H1 (cell line): ENCODE measurements around the gene NAT8L. TPM values are rescaled to one million over a fixed set of nuclear protein-coding genes. Genes with fewer than 3 reads are reported as not detected.
A peak's percentile ranks its signal among the peaks of the same experiment; 100 is the strongest.

Experiments used
- CTCF ChIA-PET: fragments of 300-600 bp; sonication (Branson Sonifier 250); formaldehyde crosslinking; loops from one replicate; lab custom pipeline; 2021; ENCODE audit not compliant: partially characterized antibody; lab: Charles Lee
- POLR2A ChIA-PET: fragments of 300-600 bp; sonication (Branson Sonifier 250); formaldehyde crosslinking; loops from one replicate; lab custom pipeline; 2021; ENCODE audit warnings: inconsistent platforms; ENCODE audit not compliant: partially characterized antibody; lab: Charles Lee
- DNase-seq, 2 experiments: peaks; one replicate each; pipeline versions ENCODE4 v3.0.0 to v3.0.0-alpha.2; 2010 to 2022; ENCODE audit warnings: low spot score in 2 of 2, low read depth in 1 of 2, mixed read lengths in 1 of 2
- FAIRE-seq: peaks from 2 replicates; lab custom pipeline; 2011; peaks lifted over from hg19 to GRCh38; lab: Jason Lieb, UNC
- H2AFZ ChIP-seq: 2 replicates; pipeline ENCODE4 v1.8.1; 2012; ENCODE audit warnings: low read length, inconsistent platforms
- H2AK5ac ChIP-seq: 2 replicates; pipeline ENCODE4 v1.6.1; 2013; ENCODE audit warnings: low read depth, low read length
- H2BK120ac ChIP-seq: replicated peaks from 2 replicates; pipeline ENCODE3; 2013; ENCODE audit warnings: low read depth, low read length, inconsistent platforms
- H2BK12ac ChIP-seq: 2 replicates; pipeline ENCODE4 v1.6.1; 2013; ENCODE audit warnings: low read depth, low read length
- H2BK15ac ChIP-seq: 2 replicates; pipeline ENCODE4 v1.6.1; 2013; ENCODE audit warnings: low read length
- H2BK20ac ChIP-seq: 2 replicates; pipeline ENCODE4 v1.6.1; 2013; ENCODE audit warnings: low read length
- H2BK5ac ChIP-seq: 2 replicates; pipeline ENCODE4 v1.6.1; 2013; ENCODE audit warnings: low read depth, low read length
- H3K14ac ChIP-seq: 2 replicates; pipeline ENCODE4 v1.6.1; 2013; ENCODE audit warnings: inconsistent platforms; ENCODE audit not compliant: insufficient read length
- H3K18ac ChIP-seq: 2 replicates; pipeline ENCODE4 v1.6.1; 2013; ENCODE audit warnings: low read length; ENCODE audit errors: extremely low read depth
- H3K23ac ChIP-seq: 2 replicates; pipeline ENCODE4 v1.6.1; 2013; ENCODE audit warnings: inconsistent platforms; ENCODE audit not compliant: insufficient read length
- H3K23me2 ChIP-seq: 2 replicates; pipeline ENCODE4 v1.6.1; 2013; ENCODE audit warnings: low read depth, low read length
- H3K27ac ChIP-seq: 2 replicates; pipeline ENCODE4 v1.6.1; 2011; ENCODE audit warnings: low read depth, low read length, inconsistent platforms
- H3K27me3 ChIP-seq, 4 experiments: replicated peaks in 1 of 4; 1 replicate in 1 of 4; 2 replicates in 3 of 4; pipeline versions ENCODE4 v1.6.1 to v1.8.1; 2011 to 2013; ENCODE audit warnings: low read length in 3 of 4, mild to moderate bottlenecking in 3 of 4, inconsistent platforms in 2 of 4, mixed read lengths in 2 of 4, moderate library complexity in 1 of 4; ENCODE audit not compliant: control insufficient read depth in 3 of 4, insufficient read depth in 3 of 4; ENCODE audit errors: extremely low read depth in 1 of 4
- H3K36me3 ChIP-seq, 4 experiments: 2 replicates each; pipeline versions ENCODE4 v1.6.1 to v1.8.1; 2011 to 2013; ENCODE audit warnings: mild to moderate bottlenecking in 4 of 4, low read length in 3 of 4, moderate library complexity in 2 of 4, control low read depth in 1 of 4, inconsistent platforms in 1 of 4; ENCODE audit not compliant: insufficient read depth in 4 of 4, control insufficient read depth in 2 of 4
- H3K4ac ChIP-seq: replicated peaks from 2 replicates; pipeline ENCODE3; 2013; ENCODE audit warnings: low read length, low read depth, mixed read lengths, inconsistent platforms; ENCODE audit not compliant: insufficient read length
- H3K4me1 ChIP-seq, 4 experiments: replicated peaks in 1 of 4; 1 replicate in 1 of 4; 2 replicates in 3 of 4; pipeline versions ENCODE4 v1.6.1 to v1.8.1; 2011 to 2013; ENCODE audit warnings: low read length in 3 of 4, inconsistent platforms in 2 of 4, mixed read lengths in 1 of 4; ENCODE audit not compliant: insufficient read depth in 4 of 4, control insufficient read depth in 3 of 4
- H3K4me2 ChIP-seq, 2 experiments: 2 replicates each; pipeline versions ENCODE4 v1.6.1 to v1.8.1; 2011 to 2013; ENCODE audit warnings: low read depth in 2 of 2, low read length in 2 of 2, control low read depth in 1 of 2, inconsistent platforms in 1 of 2, mild to moderate bottlenecking in 1 of 2; ENCODE audit not compliant: insufficient read depth in 1 of 2
- H3K4me3 ChIP-seq, 4 experiments: fragments of 200-600, 300-600 bp in 1 of 4; sonication (generic), shearing (Covaris generic), sonication (Bioruptor Twin) in 1 of 4; 2 replicates each; pipeline versions ENCODE4 v1.5.1 to v1.8.1; 2011 to 2016; ENCODE audit warnings: low read length in 4 of 4, low read depth in 3 of 4, control low read depth in 2 of 4, inconsistent platforms in 2 of 4, mild to moderate bottlenecking in 2 of 4, mixed read lengths in 1 of 4, moderate library complexity in 1 of 4; ENCODE audit not compliant: insufficient read depth in 2 of 4; ENCODE audit errors: extremely low read depth in 1 of 4
- H3K56ac ChIP-seq: replicated peaks from 2 replicates; pipeline ENCODE3; 2013; ENCODE audit warnings: low read depth, mild to moderate bottlenecking, mixed read lengths, low read length, inconsistent platforms; ENCODE audit not compliant: insufficient read length
- H3K79me1 ChIP-seq: 2 replicates; pipeline ENCODE4 v1.6.1; 2013; ENCODE audit warnings: low read depth, low read length, control low read depth
- H3K79me2 ChIP-seq, 2 experiments: 2 replicates each; pipeline versions ENCODE4 v1.6.1 to v1.8.1; 2012 to 2013; ENCODE audit warnings: low read length in 2 of 2, mild to moderate bottlenecking in 2 of 2, inconsistent platforms in 1 of 2; ENCODE audit not compliant: insufficient read depth in 2 of 2, control insufficient read depth in 1 of 2
- H3K9ac ChIP-seq, 4 experiments: replicated peaks in 1 of 4; 1 replicate in 1 of 4; 2 replicates in 3 of 4; pipeline versions ENCODE4 v1.6.1 to v1.8.1; 2011 to 2013; ENCODE audit warnings: low read depth in 3 of 4, low read length in 3 of 4, control low read depth in 2 of 4, mild to moderate bottlenecking in 2 of 4, moderate library complexity in 2 of 4, inconsistent platforms in 1 of 4; ENCODE audit errors: extremely low read depth in 1 of 4
- H3K9me3 ChIP-seq, 2 experiments: 2 replicates each; pipeline versions ENCODE4 v1.6.1 to v1.8.1; 2012 to 2013; ENCODE audit warnings: mild to moderate bottlenecking in 2 of 2, moderate library complexity in 2 of 2, control low read depth in 1 of 2, inconsistent platforms in 1 of 2, low read depth in 1 of 2, low read length in 1 of 2, mixed read lengths in 1 of 2; ENCODE audit not compliant: insufficient read depth in 2 of 2
- H4K20me1 ChIP-seq, 2 experiments: replicated peaks in 1 of 2; 2 replicates each; pipeline versions ENCODE3 to v1.8.1; 2011 to 2013; ENCODE audit warnings: inconsistent platforms in 2 of 2, low read length in 2 of 2, mild to moderate bottlenecking in 1 of 2; ENCODE audit not compliant: insufficient read depth in 2 of 2, control insufficient read depth in 1 of 2
- H4K5ac ChIP-seq: 2 replicates; pipeline ENCODE4 v1.6.1; 2013; ENCODE audit warnings: low read length, low read depth, mixed read lengths, inconsistent platforms; ENCODE audit not compliant: insufficient read length
- H4K8ac ChIP-seq: 2 replicates; pipeline ENCODE4 v1.8.0; 2013; ENCODE audit warnings: mild to moderate bottlenecking, moderate library complexity, low read length, inconsistent platforms; ENCODE audit not compliant: insufficient read depth; ENCODE audit errors: extremely low read depth
- H4K91ac ChIP-seq: replicated peaks from 2 replicates; pipeline ENCODE3; 2013; ENCODE audit warnings: low read length, mixed read lengths, inconsistent platforms; ENCODE audit not compliant: insufficient read length
- CBX8 ChIP-seq: fragments of 300-800, 300-1000 bp; sonication (generic); IDR thresholded peaks from 2 replicates; pipeline ENCODE4 v1.7.1; 2016; ENCODE audit warnings: low read depth, low read length, borderline replicate concordance
- SUZ12 ChIP-seq: fragments of 200-600 bp; sonication (generic); IDR thresholded peaks from 2 replicates; pipeline ENCODE4 v1.6.1; 2012; ENCODE audit warnings: mild to moderate bottlenecking, inconsistent platforms, low read length, moderate library complexity, mixed read lengths
- WGBS, 2 experiments: shearing (Covaris generic) in 1 of 2; methylation state at CpG; one replicate each; pipeline versions ENCODE4 v1.1.6 to v1.1.7; 2013 to 2015; ENCODE audit warnings: low lambda C conversion rate in 2 of 2, mixed read lengths in 2 of 2, inconsistent platforms in 1 of 2, low coverage in 1 of 2, missing lambda C conversion rate in 1 of 2; ENCODE audit not compliant: insufficient replicate concordance in 2 of 2, insufficient coverage in 1 of 2, insufficient read length in 1 of 2; ENCODE audit errors: extremely low coverage in 1 of 2, missing lambda C conversion rate in 1 of 2; 5-methylcytosine and 5-hydroxymethylcytosine counted together
- long read RNA-seq, 2 experiments: library from RNA in 1 of 2; library from capped mRNA in 1 of 2; stranded (forward); transcript quantifications; one replicate each; pipeline ENCODE4 v2.0.0, GENCODE V29; 2021; ENCODE audit warnings: inconsistent platforms in 1 of 2
- polyA minus RNA-seq, 3 experiments: library from RNA; depleted of rRNA, polyadenylated mRNA; stranded (reverse); fragments of >200 nt; gene quantifications; 1 replicate in 2 of 3; 2 replicates in 1 of 3; pipeline ENCODE4 v1.2.3, GENCODE V29; 2011
- polyA plus RNA-seq, 7 experiments: library from polyadenylated mRNA; depleted of rRNA in 3 of 7; stranded (reverse) in 5 of 7; unstranded in 2 of 7; fragments of >200 nt in 5 of 7; fragments of 200-250 nt in 2 of 7; gene quantifications; 1 replicate in 5 of 7; 2 replicates in 1 of 7; 4 replicates in 1 of 7; pipeline versions ENCODE4 v1.2.1 to v1.2.3, GENCODE V29; 2011 to 2013; ENCODE audit warnings: missing spikeins in 2 of 7, mixed read lengths in 2 of 7
- total RNA-seq: library from RNA; stranded (reverse); fragmentation: NEBNext Ultra II Directional; extraction: Animal tissue kit (Norgen Biotek cat#: 25700); gene quantifications from 2 replicates; pipeline ENCODE4 v1.2.1, GENCODE V29; 2021

The NAT8L gene
- total RNA-seq (10.8 and 11.5 TPM in 2 replicates), polyA plus RNA-seq (2011; rRNA removed) (10.8 and 13.3 TPM in 2 replicates), polyA minus RNA-seq (2011; rRNA and poly(A)+ RNA removed) (28.5 and 40.4 TPM in 2 replicates)
- polyA plus RNA-seq (2011; cell fraction: cytosol; rRNA removed): 10.6 TPM
- polyA plus RNA-seq (2011; cell fraction: nucleus; rRNA removed): 22.6 TPM
- polyA plus RNA-seq (2012, experiment 1 of 2): 10.1 to 16.0 TPM (median 14.1 TPM) in 4 replicates
- polyA plus RNA-seq (2012, experiment 2 of 2): 9.8 TPM
- polyA plus RNA-seq (2013, experiment 1 of 2): 4.8 TPM
- polyA plus RNA-seq (2013, experiment 2 of 2): 5.0 TPM
- 7.3 TPM for polyA minus RNA-seq (2011; cell fraction: cytosol; rRNA and poly(A)+ RNA removed)
- 7.3 TPM for polyA minus RNA-seq (2011; cell fraction: nucleus; rRNA and poly(A)+ RNA removed)
- long read RNA-seq, experiment 1, full-length matches to known transcripts: 2 of 10 reads
- long read RNA-seq, experiment 1, partial matches to known transcripts: 0 of 10 reads
- long read RNA-seq, experiment 1, other reads (novel, unspliced or antisense): 8 of 10 reads
- long read RNA-seq, experiment 2, partial matches to known transcripts: 0 of 5 reads
- long read RNA-seq, experiment 2, other reads (novel, unspliced or antisense): 5 of 5 reads

- Histone ChIP-seq H3K4ac (no peak within 1 kb of the TSS), H2BK15ac (no peak within 1 kb of the TSS), H3K4me2 (peak within 1 kb of the TSS; percentile 72 to 85), H3K14ac (no peak within 1 kb of the TSS), H2BK12ac (no peak within 1 kb of the TSS), H3K27me3 (peaks cover 22 to 49% (median 38%) of the 10 kb centered on the region in 4 experiments), H3K79me2 (no peaks in the 10 kb centered on the region), H2AFZ (no peak within 1 kb of the TSS; the same call in 1 of the 2 replicates), H3K36me3 (peaks cover 0 to under 1% (median 0%) of the 10 kb centered on the region in 4 experiments; a peak in 1 of 8 replicates), H4K91ac (no peak within 1 kb of the TSS), H3K4me3 (peak within 1 kb of the TSS; percentile 32 to 65 (median 36)), H4K5ac (no peak within 1 kb of the TSS), H3K23me2 (peaks cover 13% of the 10 kb centered on the region; the same call in 1 of the 2 replicates), H3K9ac (peak within 1 kb of the TSS in 2 of 4 experiments; percentile 22 to 53; a peak in 1 of 7 replicates), H4K8ac (peak within 1 kb of the TSS; percentile 68; the same call in 1 of the 2 replicates), H3K23ac (no peak within 1 kb of the TSS), H2BK5ac (no peak within 1 kb of the TSS), H3K18ac (no peak within 1 kb of the TSS; the same call in 1 of the 2 replicates), H2AK5ac (no peak within 1 kb of the TSS), H3K9me3 (no peaks in the 10 kb centered on the region), H4K20me1 (peaks cover 5 to 15% of the 10 kb centered on the region in 2 experiments), H2BK120ac (no peak within 1 kb of the TSS), H3K27ac (no peak within 1 kb of the TSS), H3K79me1 (no peaks in the 10 kb centered on the region), H3K56ac (no peak within 1 kb of the TSS), H3K4me1 (peaks cover 0 to 5% (median 4%) of the 10 kb centered on the region in 4 experiments; a peak in 5 of 7 replicates), H2BK20ac (no peak within 1 kb of the TSS)
- ChIA-PET CTCF (interaction anchor here (3.0 kb wide), 1 partner anchor 14 kb away, joined by 10 read pairs; no protein-coding TSS in a partner anchor), POLR2A (interaction anchor here (1.2 to 1.6 kb wide), 4 partner anchors 8 to 263 kb away, joined by 3 to 4 read pairs (median 4); a partner anchor contains a TSS)
- DNase-seq (no peak), FAIRE-seq (no peak)
- 0% methylated on average over 6 of the region's 119 CpGs; no CpG with 5 or more reads in 1 of the 2 experiments for WGBS, 2 experiments
- TF ChIP-seq SUZ12 (no peak), CBX8 (no peak)
These were observed at the start of gene NAT8L for GRCh38 chr4:2059046-2059725. TSS of gene NAT8L (plus strand) at chr4:2059327. CDS start at chr4:2059512, 185 bp downstream.
